GM04503 (cell line): ENCODE data around the gene MAP2K2.

Experiments
- DNase-seq: peaks from one replicate; pipeline ENCODE4 v3.0.0-alpha.2; 2012; ENCODE audit warnings: low read depth

MAP2K2 gene

DNA sequence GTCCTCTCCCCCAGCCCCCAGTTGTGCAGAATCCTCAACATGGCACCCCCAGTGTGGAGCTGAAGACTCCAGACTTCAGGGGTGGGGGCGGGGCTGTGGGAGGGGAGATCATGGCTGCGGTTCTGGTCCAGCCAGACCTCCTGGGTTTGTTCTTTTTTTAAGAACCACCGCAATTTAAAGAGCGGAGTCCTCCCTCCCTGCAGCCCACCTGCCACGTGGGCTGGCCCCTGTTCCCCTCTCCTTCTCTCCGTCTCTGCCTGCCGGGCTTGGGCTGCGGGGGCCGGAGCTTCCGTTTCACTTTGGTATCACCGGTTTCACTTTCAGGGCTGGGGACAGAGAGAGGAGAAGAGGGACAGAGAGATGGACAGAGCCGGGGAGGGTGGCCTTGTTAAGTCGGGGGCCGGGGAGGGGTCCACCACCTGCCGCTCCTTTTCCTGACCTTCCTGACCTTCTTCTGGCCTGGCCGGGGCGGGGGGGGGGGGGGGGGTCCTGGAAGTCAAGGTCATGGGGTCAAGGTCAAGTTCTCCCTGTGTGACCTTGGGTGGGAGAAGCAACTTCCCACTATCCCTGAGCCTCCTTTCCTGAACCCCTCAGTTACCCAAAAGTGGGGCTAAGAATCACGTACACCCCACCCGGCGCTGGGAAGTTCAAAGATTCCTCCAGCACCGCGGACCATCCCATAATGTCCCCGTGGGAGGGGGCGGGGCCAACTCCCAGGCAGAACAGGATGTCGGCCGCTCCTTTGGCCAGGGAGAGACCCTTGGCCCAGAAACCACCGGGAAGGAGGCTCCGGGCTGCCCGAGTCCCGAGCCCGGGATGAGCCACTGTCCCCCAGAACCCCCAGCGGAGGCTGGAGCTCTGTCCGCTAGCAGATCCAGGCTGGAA is 45.9 kb downstream of the MAP2K2 start:
- no peak for DNase-seq

DNA sequence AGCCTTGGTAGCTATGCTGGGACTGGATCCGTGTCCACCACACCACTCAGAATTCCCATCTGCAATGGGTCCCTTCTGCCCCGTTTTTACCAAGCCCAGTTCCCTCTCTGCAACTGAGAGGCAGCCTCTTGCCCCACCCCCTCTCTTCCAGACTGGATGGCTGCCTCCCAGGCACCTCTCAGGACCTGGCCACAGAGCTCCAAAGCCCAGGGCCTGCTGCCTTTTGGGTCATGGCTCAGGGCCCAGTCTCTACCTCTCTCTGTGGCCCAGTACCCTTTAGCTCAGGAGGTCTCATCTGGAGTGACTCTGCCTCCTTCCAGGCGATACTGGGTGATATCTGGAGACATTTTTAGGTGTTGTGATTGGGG is 46.9 kb downstream of the MAP2K2 start:
- no peak for DNase-seq

DNA sequence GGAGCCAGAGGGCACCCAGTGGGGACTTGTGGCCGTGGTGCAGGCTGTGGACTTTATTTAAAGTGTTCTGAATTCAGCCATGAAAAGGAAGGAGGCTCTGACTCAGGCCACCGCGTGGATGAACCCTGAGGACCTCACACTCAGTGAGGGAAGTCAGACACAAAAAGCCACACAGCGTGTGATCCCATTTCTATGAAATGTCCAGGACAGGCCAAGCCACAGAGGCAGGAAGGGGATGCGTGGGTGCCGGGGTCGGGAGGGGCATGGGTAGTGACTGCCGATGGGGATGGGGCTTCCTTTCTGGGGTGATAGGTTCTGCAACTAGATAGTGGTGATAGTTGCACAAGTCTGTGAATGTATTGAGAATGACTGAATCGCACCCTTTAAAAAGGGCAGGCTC is 48.5 kb downstream of the MAP2K2 start:
- no peak for DNase-seq

DNA sequence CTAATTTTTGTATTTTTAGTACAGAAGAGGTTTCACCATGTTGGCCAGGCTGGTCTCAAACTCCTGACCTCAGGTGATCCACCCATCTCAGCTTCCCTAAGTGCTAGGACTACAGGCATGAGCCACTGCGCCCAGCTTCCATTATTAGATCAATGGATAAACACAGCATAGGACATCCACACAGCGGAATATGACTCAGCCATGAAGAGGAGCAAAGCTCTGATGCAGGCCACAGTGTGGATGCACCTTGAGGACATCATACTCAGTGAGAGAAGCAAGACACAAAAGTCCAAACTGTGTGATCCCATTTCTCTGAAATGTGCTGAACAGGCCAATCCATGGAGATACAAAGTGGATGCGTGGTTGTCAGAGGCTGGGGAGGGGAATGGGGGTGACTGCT is 52.3 kb downstream of the MAP2K2 start:
- DNase-seq, result no peak

DNA sequence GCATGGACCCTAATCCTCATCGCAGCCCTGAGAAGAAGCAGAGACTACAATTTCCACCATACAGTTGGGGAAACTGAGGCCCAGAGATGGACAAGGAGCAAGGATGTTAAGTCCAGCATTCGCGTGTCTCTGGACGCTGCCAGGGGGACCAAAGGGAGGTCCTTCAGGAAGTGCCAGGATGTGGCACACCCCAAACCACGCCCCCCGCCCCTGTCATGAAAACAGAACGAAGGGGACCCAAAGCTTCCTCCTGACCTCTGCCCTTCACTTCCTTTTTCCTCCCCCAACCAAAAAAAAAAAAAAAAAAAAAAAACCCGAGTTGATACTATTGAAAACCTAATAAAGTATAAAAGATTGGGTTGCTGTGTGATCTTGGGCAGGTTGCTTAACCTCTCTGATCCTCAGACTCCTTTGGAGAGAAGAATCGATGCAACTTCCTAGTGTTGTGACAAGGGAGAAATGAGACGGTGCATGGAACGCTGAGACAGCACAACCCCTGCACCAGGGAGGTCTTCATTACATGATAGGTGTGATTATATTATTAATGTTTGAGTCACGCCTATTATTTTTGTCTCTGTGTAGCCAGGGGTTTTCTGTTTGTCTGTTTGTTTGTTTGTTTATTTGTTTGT is 54.5 kb downstream of the MAP2K2 start:
- no peak for DNase-seq

DNA sequence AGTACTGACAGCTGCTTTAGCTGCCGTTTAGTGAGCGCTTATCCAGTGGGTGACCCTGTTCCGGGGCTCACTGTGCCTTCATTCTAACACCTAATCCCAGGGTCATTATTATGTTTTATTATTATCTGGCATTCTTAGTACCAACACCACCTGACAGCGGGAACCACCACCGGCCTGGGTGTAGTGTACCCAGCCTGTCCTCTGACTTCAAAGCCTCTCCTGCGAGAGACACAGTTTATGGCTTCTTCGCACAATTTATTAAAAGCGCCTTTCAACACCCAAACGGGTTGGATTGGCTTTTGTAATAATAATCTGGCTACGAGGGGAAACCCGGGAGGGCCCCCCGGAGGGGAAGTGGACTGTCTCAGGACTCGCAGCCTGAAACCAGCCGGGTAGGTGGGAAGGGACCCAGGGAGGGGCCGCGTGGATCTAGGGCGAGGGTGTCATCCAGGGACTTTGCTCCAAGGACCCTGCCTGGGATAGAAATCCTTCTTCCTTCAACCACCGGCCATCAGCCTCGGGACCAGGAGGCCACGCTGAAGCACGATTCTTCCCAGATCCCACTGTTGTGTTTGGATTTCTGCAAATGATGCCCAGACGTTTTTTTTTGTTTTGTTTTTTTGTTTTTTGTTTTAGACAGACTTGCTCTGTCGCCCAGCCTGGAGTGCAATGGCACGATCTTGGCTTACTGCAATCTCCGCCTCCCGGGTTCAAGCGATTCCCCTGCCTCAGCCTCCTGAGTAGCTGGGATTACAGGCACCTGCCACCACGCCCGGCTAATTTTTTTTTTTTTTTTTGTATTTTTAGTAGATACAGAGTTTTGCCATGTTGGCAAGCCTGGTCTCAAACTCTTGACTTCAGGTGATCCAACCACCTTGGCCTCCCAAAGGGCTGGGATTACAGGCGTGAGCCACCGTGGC is 55.6 kb downstream of the MAP2K2 start:
- DNase-seq, result no peak

DNA sequence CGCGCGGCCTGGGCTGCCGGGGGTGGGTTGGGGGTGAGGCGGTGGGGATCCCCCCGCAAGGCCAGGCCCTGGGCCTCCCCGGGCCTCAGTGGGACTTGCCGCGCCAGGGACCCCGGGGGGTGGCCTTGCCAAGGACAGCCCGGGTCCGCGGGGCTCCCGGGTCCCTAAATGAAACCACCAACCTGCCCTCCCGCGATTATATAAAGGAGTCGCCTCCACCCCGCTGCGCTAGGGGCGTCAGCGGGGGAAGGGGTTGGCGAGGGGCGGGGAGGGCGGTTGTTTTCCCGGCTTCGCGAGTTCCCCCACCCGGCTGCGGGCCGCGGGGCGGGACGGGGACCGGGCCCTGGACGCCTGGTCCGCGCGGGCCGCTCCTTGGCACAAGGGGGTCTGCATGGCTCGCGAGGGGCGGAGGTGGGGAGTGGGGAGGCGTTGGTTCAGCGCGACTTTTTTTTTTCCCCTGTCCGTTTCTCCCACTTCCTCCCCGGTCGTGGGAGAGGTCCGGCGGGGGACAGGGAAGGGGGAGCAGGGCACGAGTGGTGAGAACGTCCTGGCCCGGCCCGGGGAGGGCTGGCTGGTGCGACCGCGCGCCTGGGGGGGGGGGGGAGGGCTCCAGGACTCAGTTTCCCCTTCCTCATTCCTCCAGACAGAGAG is 56.4 kb downstream of the MAP2K2 start:
- no peak for DNase-seq

DNA sequence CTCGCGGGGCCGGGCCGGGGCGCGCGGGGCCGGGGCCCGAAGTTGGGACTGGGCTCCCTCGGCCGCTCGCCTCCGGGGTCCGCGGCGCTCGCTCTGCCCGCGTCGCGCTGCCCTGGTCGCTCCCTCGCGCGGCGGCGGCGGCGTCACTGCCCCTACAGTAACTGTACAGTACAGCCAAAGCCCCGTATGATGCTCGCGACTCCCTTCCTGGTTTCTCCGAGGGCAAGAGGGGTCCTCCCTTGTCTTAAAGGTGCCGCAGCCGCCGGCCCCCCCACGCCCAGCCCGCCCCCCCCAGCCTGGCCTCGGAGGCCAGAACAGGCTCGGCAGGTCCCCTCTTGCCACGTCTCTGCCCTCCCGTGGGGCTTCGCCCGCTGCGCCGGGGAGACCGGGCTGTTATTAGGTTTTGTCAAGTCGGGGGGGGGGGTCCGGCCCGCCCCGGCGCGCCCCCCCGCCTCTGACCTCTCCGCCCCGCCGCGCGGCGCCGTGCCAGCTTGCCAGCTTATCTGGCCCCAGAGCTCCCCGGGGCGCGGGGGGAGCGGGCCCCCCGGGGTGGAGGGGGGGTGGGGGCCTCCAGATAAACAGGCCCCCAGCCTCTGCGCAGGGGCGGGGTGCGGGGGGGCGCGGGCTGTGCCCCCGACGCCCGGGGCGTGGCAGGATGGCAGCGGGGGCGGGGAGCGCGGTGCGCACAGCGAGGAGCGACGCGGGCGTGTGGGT is 57.1 kb downstream of the MAP2K2 start, which contains the start of gene ZBTB7A:
Gene ZBTB7A, minus strand, starts transcription at position 218 of the 714 bp plus-strand sequence. CDS start 11,667 bp downstream, outside the sequence.
- no peak for DNase-seq

DNA sequence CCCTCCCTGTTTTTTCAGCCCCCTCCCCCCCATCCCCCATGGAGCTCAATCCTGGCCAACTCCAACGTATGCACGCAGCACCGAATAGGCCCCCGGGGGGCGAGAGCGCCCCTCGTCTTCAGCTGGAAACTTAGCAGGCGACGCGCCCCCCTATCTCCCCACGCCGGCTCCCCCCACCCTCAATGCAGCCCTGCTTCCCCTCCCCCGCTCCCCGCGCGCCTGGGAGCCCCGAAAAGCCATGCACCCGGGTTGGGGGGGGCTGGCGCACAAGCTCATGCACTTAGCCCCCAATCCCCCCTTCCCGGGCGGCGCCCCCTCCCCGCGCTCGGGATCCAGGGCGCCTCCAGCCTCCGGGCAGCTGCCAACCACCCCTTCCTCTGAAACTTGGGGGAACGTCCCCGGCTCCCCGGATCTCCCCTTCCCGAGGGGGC is 57.7 kb downstream of the MAP2K2 start:
- DNase-seq, result no peak

DNA sequence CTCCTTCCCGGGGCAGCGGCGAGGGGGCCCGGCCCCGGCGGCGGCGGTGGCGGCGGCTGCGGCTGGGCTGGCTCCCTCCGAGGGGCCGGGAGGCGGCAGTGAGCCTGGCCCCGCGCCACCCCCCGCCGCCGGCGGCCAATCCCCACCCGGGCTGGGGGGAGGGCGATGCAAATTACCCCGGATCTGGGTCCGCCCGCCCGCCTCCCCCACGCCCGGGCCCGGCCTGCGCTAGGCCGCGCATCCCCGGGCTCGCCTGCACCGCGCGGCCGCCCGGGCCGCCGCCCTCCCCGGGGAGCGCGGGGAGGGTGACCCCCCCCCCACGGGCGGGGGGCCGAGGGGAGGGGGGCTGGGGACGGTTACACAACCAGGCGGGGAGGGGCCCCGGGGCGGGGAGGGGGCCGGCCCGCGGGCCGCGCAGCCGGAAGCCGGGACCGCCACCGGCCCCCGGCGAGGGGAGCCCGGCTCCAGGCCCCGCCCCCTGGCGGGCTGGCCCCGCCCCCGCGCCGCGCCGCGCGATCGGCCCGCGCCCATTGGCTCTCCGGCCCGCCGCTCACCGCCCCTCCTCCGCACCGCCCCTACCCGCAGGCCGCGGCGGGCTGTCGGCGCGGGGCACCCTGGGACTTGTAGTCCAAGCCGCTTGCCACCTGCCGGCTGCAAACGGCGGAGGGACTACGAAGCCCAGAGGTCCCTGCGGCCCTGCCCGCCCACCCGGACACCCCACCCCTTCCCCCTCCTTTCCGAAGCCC is 58.3 kb downstream of the MAP2K2 start:
- peak; percentile 54 for DNase-seq

DNA sequence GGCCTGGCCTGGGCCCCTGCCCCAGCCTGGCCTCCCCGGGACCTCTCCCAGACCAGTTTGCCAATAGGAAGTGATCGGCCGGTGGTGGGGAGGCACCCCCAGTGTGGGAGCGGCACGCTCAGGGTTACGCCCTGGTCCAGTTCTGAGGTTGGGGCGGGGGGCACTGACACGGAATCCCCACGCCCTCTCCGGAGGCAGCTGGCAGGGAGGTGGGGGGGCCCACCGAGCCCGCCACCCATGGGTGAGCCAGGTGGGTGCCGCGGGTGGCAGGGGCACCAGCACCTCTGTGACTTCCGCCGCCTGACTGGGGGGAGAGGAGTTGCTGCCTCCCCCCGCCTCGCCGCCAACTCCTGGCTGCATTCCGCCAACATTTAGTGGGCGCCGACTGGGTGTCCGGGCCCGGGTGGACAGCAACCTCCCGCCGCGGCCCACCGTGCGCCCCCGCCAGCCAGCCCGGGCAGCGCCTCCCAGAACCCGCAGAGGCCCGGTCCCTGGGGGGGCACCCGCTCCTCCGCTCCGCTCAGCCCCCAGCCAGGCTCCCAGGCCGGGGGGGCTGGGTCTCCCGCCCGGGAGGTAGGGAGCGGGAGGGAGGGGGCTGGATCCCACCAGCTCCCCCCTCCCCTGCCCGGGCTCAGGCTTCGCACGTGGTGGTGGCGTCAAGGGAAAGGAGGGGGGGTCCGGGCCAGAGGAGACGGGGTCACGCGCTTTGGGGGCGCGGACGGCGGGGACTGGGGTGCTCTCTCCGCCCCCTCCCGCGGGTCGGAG is 59.2 kb downstream of the MAP2K2 start:
- DNase-seq, result no peak

DNA sequence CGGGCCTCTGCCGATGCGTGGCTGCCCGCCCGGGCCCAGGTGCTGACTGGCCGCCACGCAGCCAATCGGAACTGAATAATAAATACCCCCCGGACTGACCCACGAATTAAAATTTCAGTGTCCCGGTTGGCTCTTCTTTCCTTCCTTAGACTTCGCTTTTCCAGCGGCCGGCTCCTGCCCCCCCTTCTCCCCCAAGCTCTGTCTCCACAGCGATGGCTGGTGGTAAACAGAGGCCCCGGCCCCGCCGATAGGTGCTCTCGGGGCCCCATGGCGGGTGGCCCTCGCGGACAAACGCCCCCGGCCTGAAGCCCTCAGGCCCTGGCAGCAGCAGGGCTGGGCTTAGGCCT is 59.8 kb downstream of the MAP2K2 start:
- DNase-seq, result no peak

DNA sequence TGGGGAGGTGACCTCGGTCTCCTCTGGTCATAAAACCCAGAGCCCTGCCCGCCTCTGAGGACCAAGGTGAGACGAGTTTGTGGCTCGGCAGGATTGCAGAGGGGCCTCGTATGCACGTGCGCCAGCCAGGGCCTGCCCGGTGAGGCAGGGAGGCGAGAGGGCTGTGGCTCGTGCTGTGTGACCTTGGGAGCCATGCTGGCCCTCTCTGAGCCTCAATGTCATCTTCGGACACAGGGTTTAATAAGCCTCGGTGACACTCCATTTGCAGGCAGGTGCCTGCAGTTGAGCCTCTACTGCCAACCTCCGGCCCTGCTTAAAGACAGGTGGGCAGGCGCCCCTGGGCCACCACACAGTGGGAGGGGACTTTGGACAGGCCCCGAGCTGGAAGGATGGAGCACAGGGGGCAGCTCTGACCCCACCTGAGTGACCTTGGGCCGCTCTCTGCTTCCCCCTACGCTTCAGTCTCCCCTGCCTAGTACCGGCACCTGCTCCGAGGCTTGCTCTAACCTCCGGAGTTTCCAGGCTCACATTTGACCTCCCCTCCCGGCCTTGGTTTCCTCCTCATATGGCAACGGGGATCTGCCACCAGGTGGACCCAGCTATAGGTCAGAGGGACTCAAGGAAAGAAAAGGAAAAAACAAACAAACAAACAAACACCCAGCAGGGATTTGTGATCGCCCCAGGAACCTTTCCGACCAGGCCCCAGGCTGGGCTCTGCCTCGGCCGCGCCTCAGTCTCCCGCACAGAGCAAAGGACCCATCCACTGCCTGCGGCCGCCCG is 60.4 kb downstream of the MAP2K2 start:
- DNase-seq, result no peak

DNA sequence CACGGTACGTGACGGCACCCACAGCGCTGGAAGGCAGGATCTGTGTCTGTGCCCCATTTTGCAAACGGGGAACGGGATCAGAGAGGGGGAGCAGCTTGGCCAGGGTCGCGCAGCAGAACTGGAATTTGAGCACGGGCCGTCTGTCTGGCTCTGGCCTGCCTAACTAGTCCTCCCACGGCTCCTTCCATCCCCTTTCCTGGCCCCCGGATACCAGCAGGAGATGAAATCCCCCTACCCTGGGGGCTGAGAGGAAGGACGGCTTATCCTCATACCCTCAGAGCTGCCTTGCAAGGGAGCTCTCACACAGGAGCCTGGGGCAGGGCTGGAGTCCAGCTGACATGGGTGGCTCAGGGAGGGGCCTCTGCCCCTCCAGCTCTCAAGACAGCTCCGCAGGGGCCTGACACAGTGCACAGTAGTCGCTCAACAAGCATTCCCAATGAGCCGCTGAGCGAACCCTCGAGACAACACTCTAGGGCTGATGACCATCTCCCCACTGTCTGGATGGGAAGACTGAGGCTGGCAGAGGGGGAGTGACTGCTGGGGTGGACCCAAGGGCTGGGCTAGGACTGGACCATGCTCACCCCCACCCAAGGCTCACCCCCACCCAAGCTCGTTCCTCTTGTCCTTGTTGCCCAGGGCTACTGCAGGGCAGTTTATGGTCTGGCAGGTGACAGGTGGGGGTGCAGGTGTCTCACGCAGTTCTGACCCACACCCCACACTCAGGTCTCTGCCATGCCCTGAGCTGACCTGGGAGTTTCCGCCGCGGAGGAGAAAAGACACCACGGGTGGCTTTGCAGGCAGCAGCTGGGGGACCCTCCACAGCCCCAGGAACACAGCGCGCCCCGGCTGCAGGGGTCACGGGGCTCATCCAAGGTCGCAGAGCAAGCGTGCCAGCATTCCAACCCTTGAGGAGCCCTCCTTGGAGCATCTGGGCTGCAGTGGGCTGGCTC is 61.2 kb downstream of the MAP2K2 start:
- DNase-seq, result no peak

DNA sequence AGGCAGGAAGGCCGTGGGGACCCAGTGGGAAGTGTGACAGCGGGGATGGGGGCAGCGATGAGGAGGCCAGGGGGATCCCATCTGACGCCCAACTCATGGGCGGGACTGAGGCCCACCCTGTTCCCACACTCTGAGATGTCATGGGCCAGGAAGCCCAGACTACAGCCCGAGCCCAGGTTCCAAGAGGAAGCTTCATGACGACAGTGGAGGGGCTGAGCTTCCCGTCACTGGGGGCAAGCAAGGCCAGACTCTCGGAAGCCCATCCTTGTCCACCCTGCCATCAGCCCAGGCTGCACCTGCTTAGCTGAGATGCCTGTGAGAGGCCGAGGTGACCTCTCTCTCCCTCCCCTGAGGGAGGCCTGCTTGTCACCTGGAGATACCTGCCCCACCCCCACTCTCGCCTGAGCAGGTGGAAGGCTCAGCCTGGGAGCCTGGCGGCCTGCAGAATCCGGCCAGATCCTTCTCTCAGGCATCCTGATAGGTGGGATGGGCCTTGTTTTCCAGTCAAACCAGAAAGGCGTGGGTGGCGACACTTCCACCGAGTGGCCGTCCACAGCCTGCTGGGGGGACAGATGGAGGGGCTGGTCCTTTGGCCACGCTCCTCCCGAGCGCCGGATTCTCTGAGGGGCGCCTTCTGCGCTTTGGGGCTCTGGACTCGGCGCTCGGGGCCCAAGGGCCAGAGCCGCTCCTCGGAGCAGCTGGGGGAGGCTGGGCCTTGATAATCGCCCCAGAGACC is 62.1 kb downstream of the MAP2K2 start:
- no peak for DNase-seq

DNA sequence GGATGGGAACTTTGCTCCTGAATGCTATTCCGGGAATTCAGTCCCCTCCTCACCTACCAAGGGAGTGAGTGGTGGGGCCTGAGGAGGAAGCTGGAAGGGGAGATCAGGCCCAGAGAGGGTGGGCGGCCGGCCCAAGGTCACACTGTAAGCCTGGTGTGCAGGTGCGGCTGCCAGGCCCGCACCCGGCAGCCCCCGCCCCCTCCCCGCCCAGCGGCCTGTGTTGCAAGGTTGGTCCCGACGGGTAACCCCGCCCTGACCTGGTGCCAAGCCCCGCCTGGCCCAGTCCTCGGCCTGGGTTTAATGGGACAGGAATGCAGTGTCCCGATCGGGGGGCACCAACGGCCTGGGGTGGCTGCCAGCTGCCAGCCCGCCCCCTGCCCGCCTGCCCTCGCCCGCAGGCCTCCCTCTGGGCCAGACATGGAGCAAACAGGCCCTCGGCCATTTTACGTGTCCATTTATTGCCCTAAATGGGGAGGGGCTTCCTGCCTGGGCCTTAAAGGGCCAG is 62.7 kb downstream of the MAP2K2 start:
- DNase-seq, result no peak

DNA sequence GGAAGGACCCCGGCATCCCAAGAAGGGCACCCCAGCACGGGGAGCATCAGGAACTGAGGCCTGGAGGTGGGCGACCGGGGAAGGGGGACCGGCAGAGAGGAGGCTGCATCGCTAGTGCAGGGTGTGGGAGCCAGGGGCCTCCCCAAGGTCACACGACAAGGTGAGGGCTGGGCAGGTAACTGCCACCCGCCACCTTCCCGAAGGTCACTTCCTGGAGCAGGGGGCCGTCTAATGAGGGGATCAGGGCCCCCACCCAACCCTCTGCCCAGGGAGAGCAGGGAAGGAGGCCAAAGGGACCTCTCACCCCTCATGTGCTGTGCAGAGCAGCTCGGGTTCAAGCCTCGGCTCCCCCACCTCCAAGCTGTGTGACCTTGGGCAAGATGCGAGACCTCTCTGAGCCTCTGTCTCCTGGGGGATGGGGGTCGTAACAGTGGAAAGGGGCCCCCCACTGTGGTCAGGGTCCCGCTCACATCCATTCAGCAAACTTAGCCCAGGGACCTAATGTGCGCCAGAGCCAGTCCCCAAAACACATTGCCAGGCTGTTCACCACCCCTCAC is 63.2 kb downstream of the MAP2K2 start:
- no peak for DNase-seq
